K562 (cell line): ENCODE results near the gene ACRV1. TPM values are rescaled to one million over a fixed set of nuclear protein-coding genes. Genes with fewer than 3 reads are reported as not detected.

ENCODE experiments used
- ATAC-seq: fragments of 200-7000 bp; cut with Tn5 transposase; 3 replicates; pipeline ENCODE4 v1.9.1; 2020; ENCODE audit warnings: moderate library complexity
- Bru-seq: library from RNA; stranded (reverse); fragments of 400-500 nt; gene quantifications from one replicate; lab custom pipeline; 2021; lab: Mats Ljungman, UMichigan
- BruChase-seq, 2 experiments: library from RNA; stranded (reverse); fragments of 400-500 nt; gene quantifications; one replicate each; lab custom pipeline; 2021; lab: Mats Ljungman, UMichigan
- BruUV-seq: library from RNA; stranded (reverse); fragments of 400-500 nt; replicated peaks from 2 replicates; lab custom pipeline; 2021; lab: Mats Ljungman, UMichigan
- CTCF ChIA-PET: fragments of 300-600 bp; formaldehyde crosslinking; extraction: SDS; loops from one replicate; lab custom pipeline; 2021; ENCODE audit warnings: low intra/inter-chr PET ratio; lab: Yijun Ruan, JAX
- POLR2A ChIA-PET: fragments of 300-600, 350-650 bp; sonication (Branson Sonifier 250); formaldehyde crosslinking; extraction: SDS; loops from one replicate; lab custom pipeline; 2021; ENCODE audit warnings: antibody characterized with exemption, inconsistent platforms; lab: Yijun Ruan, JAX
- DNase-seq, 4 experiments: peaks; one replicate each; pipeline versions ENCODE4 v3.0.0 to v3.0.0-alpha.2; 2011 to 2018; ENCODE audit warnings: low spot score in 3 of 4, mixed read lengths in 3 of 4; ENCODE audit errors: extremely low read depth in 1 of 4
- FAIRE-seq: peaks from 2 replicates; lab custom pipeline; 2011; peaks lifted over from hg19 to GRCh38; lab: Jason Lieb, UNC
- H2AFZ ChIP-seq: 2 replicates; pipeline ENCODE4 v1.6.0; 2011; ENCODE audit warnings: low read depth, low read length, control low read depth, inconsistent platforms
- H3K27ac ChIP-seq: fragments of 200-600 bp; 3 replicates; pipeline ENCODE4 v1.8.0; 2011; ENCODE audit warnings: low read depth, mild to moderate bottlenecking, control low read depth, inconsistent platforms, low read length, moderate library complexity, mixed read lengths; ENCODE audit errors: extremely low read depth
- H3K27me3 ChIP-seq, 2 experiments: fragments of 300-600 bp in 1 of 2; 2 replicates in 1 of 2; 3 replicates in 1 of 2; pipeline versions ENCODE4 v1.6.0 to v1.8.0; 2011; ENCODE audit warnings: inconsistent platforms in 2 of 2, low read length in 2 of 2, mild to moderate bottlenecking in 1 of 2, mixed read lengths in 1 of 2, moderate library complexity in 1 of 2; ENCODE audit not compliant: control insufficient read depth in 2 of 2, insufficient read depth in 2 of 2
- H3K36me3 ChIP-seq: fragments of 300-600 bp; 3 replicates; pipeline ENCODE4 v1.8.0; 2011; ENCODE audit warnings: mild to moderate bottlenecking, low read length, inconsistent platforms; ENCODE audit not compliant: control insufficient read depth, insufficient read depth
- H3K4me1 ChIP-seq, 2 experiments: fragments of 200-600 bp in 1 of 2; replicated peaks in 1 of 2; 2 replicates in 1 of 2; 3 replicates in 1 of 2; pipeline versions ENCODE4 v1.5.1 to v1.8.0; 2011; ENCODE audit warnings: inconsistent platforms in 2 of 2, low read length in 2 of 2, mild to moderate bottlenecking in 1 of 2, mixed read lengths in 1 of 2, moderate library complexity in 1 of 2; ENCODE audit not compliant: control insufficient read depth in 2 of 2, insufficient read depth in 2 of 2
- H3K4me2 ChIP-seq: 2 replicates; pipeline ENCODE4 v1.6.1; 2011; ENCODE audit warnings: low read length, control low read depth, inconsistent platforms, mixed read lengths; ENCODE audit not compliant: insufficient read depth
- H3K4me3 ChIP-seq: fragments of 200-600 bp; sonication (generic), shearing (Covaris generic); 2 replicates; pipeline ENCODE4 v1.5.1; 2016; ENCODE audit warnings: control low read depth, inconsistent platforms
- H3K79me2 ChIP-seq: fragments of 200-600 bp; 3 replicates; pipeline ENCODE4 v1.8.0; 2011; ENCODE audit warnings: low read length, inconsistent platforms; ENCODE audit not compliant: control insufficient read depth, insufficient read depth
- H3K9ac ChIP-seq, 2 experiments: 2 replicates each; pipeline versions ENCODE4 v1.6.0 to v1.6.1; 2011; ENCODE audit warnings: low read depth in 2 of 2, low read length in 2 of 2, control low read depth in 1 of 2, inconsistent platforms in 1 of 2, mild to moderate bottlenecking in 1 of 2, mixed read lengths in 1 of 2; ENCODE audit not compliant: insufficient read depth in 1 of 2
- H3K9me1 ChIP-seq: one replicate; pipeline ENCODE4 v1.6.0; 2011; ENCODE audit warnings: inconsistent platforms, mild to moderate bottlenecking, low read length, moderate library complexity; ENCODE audit not compliant: control insufficient read depth, insufficient read depth
- H3K9me3 ChIP-seq: replicated peaks from 2 replicates; pipeline ENCODE4 v1.5.1; 2011; ENCODE audit warnings: low read depth, low read length, inconsistent platforms; ENCODE audit not compliant: control insufficient read depth, insufficient read depth
- H4K20me1 ChIP-seq: replicated peaks from 2 replicates; pipeline ENCODE4 v1.6.1; 2011; ENCODE audit warnings: low read length, inconsistent platforms, mixed read lengths; ENCODE audit not compliant: control insufficient read depth, insufficient read depth
- NCOR1 ChIP-seq: fragments of 450-650 bp; IDR thresholded peaks from 2 replicates; pipeline ENCODE4 v1.6.1; 2016; ENCODE audit warnings: mild to moderate bottlenecking, moderate library complexity
- ZNF77 ChIP-seq: fragments of 250-450 bp; sonication (Bioruptor Pico); IDR thresholded peaks from 2 replicates; pipeline ENCODE4 v1.5.0; 2020
- WGBS: fragments of 100-300 bp; shearing (Covaris generic); methylation state at CpG from one replicate; pipeline ENCODE4 v1.1.6; 2016; ENCODE audit warnings: low coverage, mixed read lengths; ENCODE audit not compliant: insufficient coverage; ENCODE audit errors: missing lambda C conversion rate; 5-methylcytosine and 5-hydroxymethylcytosine counted together
- in situ Hi-C: fragments of 300-500 bp; cut with MboI; formaldehyde crosslinking; loops from 4 replicates; pipeline ENCODE4 v1.15.0; 2018; ENCODE audit warnings: inconsistent platforms, mixed read lengths
- intact Hi-C: fragments of 100-400 bp; cut with micrococcal nuclease; formaldehyde crosslinking; loops from 2 replicates; pipeline ENCODE4 v1.14.2; 2022
- long read RNA-seq, 3 experiments: library from polyadenylated mRNA in 2 of 3; library from RNA in 1 of 3; unstranded in 2 of 3; stranded (forward) in 1 of 3; transcript quantifications; one replicate each; pipeline ENCODE4 v2.0.0, GENCODE V29; 2019 to 2022
- polyA minus RNA-seq, 3 experiments: library from RNA; depleted of rRNA, polyadenylated mRNA; stranded (reverse); fragments of >200 nt; gene quantifications; 2 replicates each; pipeline ENCODE4 v1.2.3, GENCODE V29; 2011
- polyA plus RNA-seq, 8 experiments: library from polyadenylated mRNA; depleted of rRNA in 4 of 8; stranded (reverse) in 5 of 8; unstranded in 3 of 8; fragments of >200 nt; fragmentation: Nextera tagmentation in 2 of 8; fragmentation: Illumina TruSeq in 1 of 8; extraction: Ambion mirVana in 2 of 8; extraction: Trizol in 1 of 8; gene quantifications; 2 replicates each; pipeline versions ENCODE4 v1.2.1 to v1.2.3, GENCODE V29; 2011 to 2014; ENCODE audit warnings: inconsistent platforms in 1 of 8, missing spikeins in 1 of 8
- total RNA-seq, 7 experiments: library from RNA; depleted of rRNA in 6 of 7; stranded (reverse); fragments of >200 nt in 6 of 7; fragmentation: Illumina TruSeq in 2 of 7; extraction: Trizol in 2 of 7; gene quantifications; 2 replicates each; pipeline versions ENCODE4 v1.2.1 to v1.2.3, GENCODE V29; 2011 to 2021; ENCODE audit warnings: low replicate concordance in 1 of 7

The ACRV1 gene, protein sequence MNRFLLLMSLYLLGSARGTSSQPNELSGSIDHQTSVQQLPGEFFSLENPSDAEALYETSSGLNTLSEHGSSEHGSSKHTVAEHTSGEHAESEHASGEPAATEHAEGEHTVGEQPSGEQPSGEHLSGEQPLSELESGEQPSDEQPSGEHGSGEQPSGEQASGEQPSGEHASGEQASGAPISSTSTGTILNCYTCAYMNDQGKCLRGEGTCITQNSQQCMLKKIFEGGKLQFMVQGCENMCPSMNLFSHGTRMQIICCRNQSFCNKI
- not detected in 2 replicates for total RNA-seq (2011; cell fraction: chromatin; rRNA removed; ENCODE audit: low replicate concordance)
- total RNA-seq (2011; cell fraction: nucleolus; rRNA removed), result not detected in 2 replicates
- not detected in 2 replicates for total RNA-seq (2011; cell fraction: nucleoplasm; rRNA removed)
- total RNA-seq (2014; rRNA removed) (not detected in 2 replicates), total RNA-seq (2014; rRNA removed; fragmentation: Illumina TruSeq; extraction: Trizol) (not detected in 2 replicates), total RNA-seq (2015; rRNA removed; fragmentation: Illumina TruSeq; extraction: Trizol) (not detected in 2 replicates), total RNA-seq (2021) (not detected in 2 replicates), polyA plus RNA-seq (2011; rRNA removed) (not detected in 2 replicates), polyA plus RNA-seq (2014; fragmentation: Illumina TruSeq; extraction: Trizol) (not detected in 2 replicates), polyA plus RNA-seq (2014; fragmentation: Nextera tagmentation; extraction: Ambion mirVana) (under 1 TPM; 0.22 to 0.25 TPM), polyA plus RNA-seq (2014; rRNA removed) (not detected in 2 replicates), polyA minus RNA-seq (2011; rRNA and poly(A)+ RNA removed) (not detected in 2 replicates), Bru-seq, nascent RNA (percentile 17 among the genes with signal in this experiment), BruChase-seq, experiment 1, labeled RNA remaining after a 2-hour chase (not detected), BruChase-seq, experiment 2, labeled RNA remaining after a 6-hour chase (percentile 9 among the genes with signal in this experiment)
- polyA plus RNA-seq (2011; cell fraction: cytosol; rRNA removed), result not detected in 2 replicates
- polyA plus RNA-seq (2011; cell fraction: nucleus; rRNA removed), result not detected in 2 replicates
- 0.12 and 0.15 TPM in 2 replicates for polyA plus RNA-seq (2012)
- not detected in 2 replicates for polyA minus RNA-seq (2011; cell fraction: cytosol; rRNA and poly(A)+ RNA removed)
- polyA minus RNA-seq (2011; cell fraction: nucleus; rRNA and poly(A)+ RNA removed), result not detected in 2 replicates
- long read RNA-seq, experiment 1, partial matches to known transcripts, result 0 of 2 reads
- long read RNA-seq, experiment 1, other reads (novel, unspliced or antisense), result 2 of 2 reads
- long read RNA-seq, experiment 2, result 0 reads
- long read RNA-seq, experiment 3, partial matches to known transcripts, result 0 of 1 reads
- long read RNA-seq, experiment 3, other reads (novel, unspliced or antisense), result 1 of 1 reads

DNA sequence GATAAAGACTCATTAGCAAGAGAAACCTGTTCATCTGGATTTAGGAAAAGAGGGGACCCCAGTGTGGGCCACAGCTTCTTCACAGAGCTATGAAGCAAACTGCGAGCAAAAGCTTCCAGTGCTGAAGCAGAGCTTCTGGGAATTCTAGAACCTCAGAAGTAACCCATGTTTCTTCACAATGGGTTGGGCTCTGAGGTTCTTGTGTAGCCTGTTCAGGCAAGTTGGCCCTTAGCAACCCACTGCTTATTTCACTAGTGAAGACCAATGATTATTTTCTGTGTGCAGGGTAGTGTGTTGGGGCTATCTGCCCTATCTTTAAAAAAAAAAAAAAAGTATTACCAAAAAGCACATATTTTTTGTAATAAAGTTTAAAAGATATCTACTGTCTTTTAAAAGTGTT is at the start of gene ACRV1:
Gene ACRV1, minus strand, starts transcription at position 101 of the 400 bp plus-strand sequence. Its CDS starts 67 bp downstream, at position 34.
- no peaks in the 10 kb centered on the region for H3K27me3 ChIP-seq
- peaks cover 24% of the 10 kb centered on the region for H3K36me3 ChIP-seq
- 75% methylated on average over 1 of the region's 1 CpG for WGBS
- H3K9ac ChIP-seq, result no peak within 1 kb of the TSS
- H3K9me3 ChIP-seq, result no peaks in the 10 kb centered on the region
- no peak for TF ChIP-seq ZNF77
- no peak for TF ChIP-seq NCOR1
- no peaks in the 10 kb centered on the region for H4K20me1 ChIP-seq
- no peak within 1 kb of the TSS for H3K4me3 ChIP-seq
- no peak within 1 kb of the TSS for H2AFZ ChIP-seq
- in situ Hi-C loops, result no loop called here
- H3K27ac ChIP-seq, result no peak within 1 kb of the TSS
- ChIA-PET POLR2A (interaction anchor here (1.8 kb wide), 1 partner anchor 29 kb away, joined by 4 read pairs; no protein-coding TSS in a partner anchor), CTCF (no interaction called here)
- H3K4me1 ChIP-seq, result no peaks in the 10 kb centered on the region
- no peaks in the 10 kb centered on the region for H3K9me1 ChIP-seq
- H3K79me2 ChIP-seq, result no peaks in the 10 kb centered on the region
- BruUV-seq, result no TSS peak
- H3K4me2 ChIP-seq, result no peak within 1 kb of the TSS
- no peak for ATAC-seq
- no peak for FAIRE-seq
- DNase-seq, result no peak
- intact Hi-C loops, result no loop called here
